Endothelial cell of umbilical vein (primary cell): Measurements from ENCODE around the gene ITSN1. TPM values are rescaled to one million over a fixed set of nuclear protein-coding genes. Genes with fewer than 3 reads are reported as not detected.
"Not testable (repeated sequence)": the region's sequence is repeated elsewhere in the genome, so short reads cannot be mapped to it uniquely, and the experiment has no call there.

Experiments used
- BruUV-seq: library from RNA; stranded (reverse); fragments of 400-500 nt; replicated peaks from 2 replicates; lab custom pipeline; 2021; lab: Mats Ljungman, UMichigan
- CTCF ChIA-PET: fragments of 300-600, 350-600 bp; sonication (Branson Sonifier 250); formaldehyde crosslinking; loops from one replicate; lab custom pipeline; 2021; ENCODE audit warnings: antibody characterized with exemption, inconsistent platforms; lab: Charles Lee
- POLR2A ChIA-PET: fragments of 300-600, 350-600 bp; sonication (Branson Sonifier 250); formaldehyde crosslinking; loops from one replicate; lab custom pipeline; 2021; ENCODE audit warnings: antibody characterized with exemption, inconsistent platforms; lab: Charles Lee
- DNase-seq: peaks from one replicate; pipeline ENCODE4 v3.0.0-alpha.2; 2011; ENCODE audit warnings: low read depth, low spot score
- FAIRE-seq: peaks from 2 replicates; lab custom pipeline; 2011; peaks lifted over from hg19 to GRCh38; lab: Jason Lieb, UNC
- H2AFZ ChIP-seq: 2 replicates; pipeline ENCODE4 v1.6.0; 2012; ENCODE audit warnings: low read depth, low read length, control low read depth, inconsistent platforms
- H3K27ac ChIP-seq: 2 replicates; pipeline ENCODE4 v1.5.1; 2011; ENCODE audit warnings: low read depth, mild to moderate bottlenecking, control low read depth, low read length, moderate library complexity; ENCODE audit not compliant: insufficient read depth
- H3K27me3 ChIP-seq, 2 experiments: 2 replicates each; pipeline versions ENCODE4 v1.6.0 to v1.6.1; 2011; ENCODE audit warnings: low read length in 2 of 2, mixed read lengths in 1 of 2; ENCODE audit not compliant: control insufficient read depth in 2 of 2, insufficient read depth in 2 of 2
- H3K36me3 ChIP-seq, 2 experiments: 2 replicates in 1 of 2; 3 replicates in 1 of 2; pipeline ENCODE4 v1.5.1; 2011; ENCODE audit warnings: low read length in 2 of 2, mild to moderate bottlenecking in 1 of 2, moderate library complexity in 1 of 2; ENCODE audit not compliant: control insufficient read depth in 2 of 2, insufficient read depth in 2 of 2; ENCODE audit errors: extremely low read depth in 1 of 2
- H3K4me1 ChIP-seq: 3 replicates; pipeline ENCODE4 v1.5.1; 2011; ENCODE audit warnings: mild to moderate bottlenecking, low read length; ENCODE audit not compliant: control insufficient read depth, insufficient read depth; ENCODE audit errors: extremely low read depth
- H3K4me2 ChIP-seq: 2 replicates; pipeline ENCODE4 v1.6.1; 2011; ENCODE audit warnings: low read length, control low read depth, mixed read lengths; ENCODE audit not compliant: insufficient read depth
- H3K4me3 ChIP-seq, 3 experiments: fragments of 200-600 bp in 1 of 3; sonication (generic), shearing (Covaris generic) in 1 of 3; replicated peaks in 1 of 3; 2 replicates each; pipeline ENCODE4 v1.5.1; 2011 to 2016; ENCODE audit warnings: control low read depth in 3 of 3, low read length in 3 of 3, mild to moderate bottlenecking in 2 of 3, inconsistent platforms in 1 of 3, low read depth in 1 of 3, moderate library complexity in 1 of 3; ENCODE audit not compliant: insufficient read depth in 1 of 3
- H3K79me2 ChIP-seq: 2 replicates; pipeline ENCODE4 v1.6.0; 2012; ENCODE audit warnings: low read length, inconsistent platforms; ENCODE audit not compliant: control insufficient read depth, insufficient read depth
- H3K9ac ChIP-seq: replicated peaks from 2 replicates; pipeline ENCODE3; 2011; ENCODE audit warnings: low read length, control low read depth; ENCODE audit not compliant: insufficient read depth; ENCODE audit errors: extremely low read depth
- H3K9me1 ChIP-seq: replicated peaks from 3 replicates; pipeline ENCODE4 v1.6.0; 2011; ENCODE audit warnings: mild to moderate bottlenecking, low read length; ENCODE audit not compliant: control insufficient read depth, insufficient read depth; ENCODE audit errors: extremely low read depth
- H3K9me3 ChIP-seq: replicated peaks from 2 replicates; pipeline ENCODE4 v1.5.1; 2012; ENCODE audit warnings: low read length, inconsistent platforms; ENCODE audit not compliant: control insufficient read depth, insufficient read depth
- H4K20me1 ChIP-seq: replicated peaks from 2 replicates; pipeline ENCODE3; 2011; ENCODE audit warnings: mild to moderate bottlenecking, low read length; ENCODE audit not compliant: control insufficient read depth, insufficient read depth; ENCODE audit errors: extremely low read depth
- EZH2 ChIP-seq: IDR thresholded peaks from 2 replicates; pipeline ENCODE4 v1.6.1; 2012; ENCODE audit warnings: borderline replicate concordance, low read depth, mild to moderate bottlenecking, moderate library complexity, low read length, inconsistent platforms; ENCODE audit not compliant: severe bottlenecking
- FOS ChIP-seq: IDR thresholded peaks from 2 replicates; pipeline ENCODE4 v1.6.1; 2011; ENCODE audit warnings: mild to moderate bottlenecking, low read length, moderate library complexity, borderline replicate concordance; ENCODE audit not compliant: insufficient read depth
- GATA2 ChIP-seq: IDR thresholded peaks from 2 replicates; pipeline ENCODE4 v1.7.0; 2011; ENCODE audit warnings: low read depth, mild to moderate bottlenecking, moderate library complexity, mixed read lengths, low read length; ENCODE audit not compliant: insufficient read length, insufficient read depth
- JUN ChIP-seq: IDR thresholded peaks from 2 replicates; pipeline ENCODE4 v1.6.1; 2011; ENCODE audit warnings: borderline replicate concordance, low read depth; ENCODE audit not compliant: insufficient read length, insufficient read depth
- MYC ChIP-seq: IDR thresholded peaks from one replicate; pipeline ENCODE4 v1.6.1; 2011; ENCODE audit warnings: mild to moderate bottlenecking, low read depth, low read length
- POLR2A ChIP-seq: IDR thresholded peaks from 2 replicates; pipeline ENCODE4 v1.6.1; 2012; ENCODE audit warnings: low read depth, mild to moderate bottlenecking, control low read depth, low read length
- POLR2AphosphoS5 ChIP-seq: IDR thresholded peaks from 2 replicates; pipeline ENCODE4 v1.6.1; 2012; ENCODE audit warnings: low read depth, mild to moderate bottlenecking, control low read depth, low read length, moderate library complexity; ENCODE audit not compliant: insufficient read depth
- dilution Hi-C: fragments of 300-500 bp; cut with MboI; formaldehyde crosslinking; loops from one replicate; pipeline ENCODE4 v1.15.0; 2019; ENCODE audit warnings: low sequenced_read_pairs; ENCODE audit not compliant: extremely low pct_ligation_motif_present
- intact Hi-C: fragments of 100-400 bp; cut with micrococcal nuclease; formaldehyde crosslinking; loops from one replicate; pipeline ENCODE4 v1.10.0; 2022
- polyA plus RNA-seq, 4 experiments: library from polyadenylated mRNA; depleted of rRNA in 3 of 4; stranded (reverse) in 3 of 4; unstranded in 1 of 4; fragments of >200 nt; gene quantifications; 2 replicates each; pipeline versions ENCODE4 v1.2.1 to v1.2.3, GENCODE V29; 2011 to 2012; ENCODE audit warnings: missing spikeins in 1 of 4
- total RNA-seq: library from RNA; stranded (reverse); gene quantifications from 2 replicates; pipeline ENCODE4 v1.2.3, GENCODE V29; 2021
- TF ChIP-seq, protein P1 (sequence below), 2 donors: IDR thresholded peaks; 1 replicate in 1 of 2; 2 replicates in 1 of 2; pipeline ENCODE4 v1.5.1; 2011; ENCODE audit warnings: low read length in 2 of 2, mild to moderate bottlenecking in 2 of 2, moderate library complexity in 2 of 2, control low read depth in 1 of 2, inconsistent platforms in 1 of 2, low read depth in 1 of 2; ENCODE audit not compliant: insufficient read depth in 1 of 2; ENCODE audit errors: extremely low read depth in 1 of 2
- TF ChIP-seq, protein P2 (sequence below): IDR thresholded peaks from 2 replicates; pipeline ENCODE4 v1.6.1; 2011; ENCODE audit not compliant: insufficient read depth, insufficient read length

ITSN1 gene
- total and polyA plus RNA-seq, 2 donors (not counting 3 experiments of a cell fraction or from before 2014, with no cell fraction given), result 72.2 to 86.8 TPM

DNA sequence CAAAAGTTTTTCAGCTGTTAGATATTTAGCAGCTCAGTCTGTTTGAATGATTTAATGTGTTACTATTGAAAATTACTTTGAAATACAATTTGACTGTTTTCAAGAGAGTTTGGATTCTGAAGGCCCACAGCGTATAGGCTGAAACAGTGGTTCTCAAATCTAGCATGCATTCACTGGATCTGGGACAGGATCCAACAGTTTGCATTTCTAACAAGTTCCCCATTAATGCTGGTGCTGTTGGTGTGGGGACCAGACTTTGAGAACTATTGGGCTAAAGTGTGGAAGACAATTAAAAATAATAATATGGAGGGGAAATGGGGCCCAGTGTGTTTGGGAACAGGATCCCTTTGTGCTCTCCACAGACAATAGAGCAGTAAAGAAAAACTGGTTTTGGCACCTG, 31.9 kb downstream of the ITSN1 start:
- H4K20me1 ChIP-seq, result peaks cover 7% of the 10 kb centered on the region
- ChIA-PET POLR2A (no interaction called here), CTCF (no interaction called here)
- no peaks in the 10 kb centered on the region for H3K9me3 ChIP-seq
- H3K27me3 ChIP-seq, result no peaks in the 10 kb centered on the region
- peaks cover 90% of the 10 kb centered on the region for H3K79me2 ChIP-seq
- TF ChIP-seq, protein P1, sequence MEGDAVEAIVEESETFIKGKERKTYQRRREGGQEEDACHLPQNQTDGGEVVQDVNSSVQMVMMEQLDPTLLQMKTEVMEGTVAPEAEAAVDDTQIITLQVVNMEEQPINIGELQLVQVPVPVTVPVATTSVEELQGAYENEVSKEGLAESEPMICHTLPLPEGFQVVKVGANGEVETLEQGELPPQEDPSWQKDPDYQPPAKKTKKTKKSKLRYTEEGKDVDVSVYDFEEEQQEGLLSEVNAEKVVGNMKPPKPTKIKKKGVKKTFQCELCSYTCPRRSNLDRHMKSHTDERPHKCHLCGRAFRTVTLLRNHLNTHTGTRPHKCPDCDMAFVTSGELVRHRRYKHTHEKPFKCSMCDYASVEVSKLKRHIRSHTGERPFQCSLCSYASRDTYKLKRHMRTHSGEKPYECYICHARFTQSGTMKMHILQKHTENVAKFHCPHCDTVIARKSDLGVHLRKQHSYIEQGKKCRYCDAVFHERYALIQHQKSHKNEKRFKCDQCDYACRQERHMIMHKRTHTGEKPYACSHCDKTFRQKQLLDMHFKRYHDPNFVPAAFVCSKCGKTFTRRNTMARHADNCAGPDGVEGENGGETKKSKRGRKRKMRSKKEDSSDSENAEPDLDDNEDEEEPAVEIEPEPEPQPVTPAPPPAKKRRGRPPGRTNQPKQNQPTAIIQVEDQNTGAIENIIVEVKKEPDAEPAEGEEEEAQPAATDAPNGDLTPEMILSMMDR (IDR thresholded peaks at IDR 0.05; ENCODE audit: extremely low read depth in 1 of 2, insufficient read depth in 1 of 2, low read depth in 1 of 2, low read length in 2 of 2), result no peak
- TF ChIP-seq MYC (no peak), EZH2 (no peak), FOS (no peak), JUN (no peak), POLR2AphosphoS5 (no peak), POLR2A (no peak), GATA2 (no peak)
- TF ChIP-seq, protein P2, sequence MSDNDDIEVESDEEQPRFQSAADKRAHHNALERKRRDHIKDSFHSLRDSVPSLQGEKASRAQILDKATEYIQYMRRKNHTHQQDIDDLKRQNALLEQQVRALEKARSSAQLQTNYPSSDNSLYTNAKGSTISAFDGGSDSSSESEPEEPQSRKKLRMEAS, result no peak
- no peak overlapping the region for H3K27ac ChIP-seq
- H3K4me2 ChIP-seq, result no peak overlapping the region
- BruUV-seq, result no TSS peak
- no peak for FAIRE-seq
- no peak overlapping the region for H2AFZ ChIP-seq
- H3K36me3 ChIP-seq, result no peaks in the 10 kb centered on the region
- no peaks in the 10 kb centered on the region for H3K9me1 ChIP-seq
- H3K9ac ChIP-seq, result no peak overlapping the region
- intact Hi-C loops, result no loop called here
- H3K4me1 ChIP-seq, result no peaks in the 10 kb centered on the region
- no peak for DNase-seq
- dilution Hi-C loops, result no loop called here
- H3K4me3 ChIP-seq, result no peak overlapping the region

DNA sequence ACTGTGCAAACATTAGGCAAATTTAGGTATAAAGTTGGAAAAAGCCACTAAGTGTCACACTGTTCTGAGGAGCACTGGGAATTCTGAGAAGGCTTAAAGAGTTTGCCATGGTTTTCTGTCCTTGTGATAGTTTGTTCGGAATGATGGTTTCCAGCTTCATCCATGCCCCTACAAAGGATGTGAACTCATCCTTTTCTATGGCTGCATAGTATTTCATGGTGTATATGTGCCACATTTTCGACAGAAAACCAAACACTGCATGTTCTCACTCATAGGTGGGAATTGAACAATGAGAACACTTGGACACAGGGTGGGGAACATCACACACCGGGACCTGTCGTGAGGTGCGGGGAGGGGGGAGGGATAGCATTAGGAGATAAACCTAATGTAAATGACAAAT, 34.4 kb downstream of the ITSN1 start:
- POLR2A ChIA-PET, H3K9me1 ChIP-seq, H3K36me3 ChIP-seq, BruUV-seq, H3K27me3 ChIP-seq, intact Hi-C loops, dilution Hi-C loops, CTCF ChIA-PET, H3K9me3 ChIP-seq, H3K27ac ChIP-seq, H3K4me3 ChIP-seq, H3K4me2 ChIP-seq, H4K20me1 ChIP-seq, H3K9ac ChIP-seq, H2AFZ ChIP-seq, DNase-seq, H3K4me1 ChIP-seq, FAIRE-seq: not testable (repeated sequence)
- peaks cover 88% of the 10 kb centered on the region for H3K79me2 ChIP-seq
